ENCODE measurements around the gene RNF212B.
"Not testable (repeated sequence)": the region's sequence is repeated elsewhere in the genome, so short reads cannot be mapped to it uniquely, and the experiment has no call there.

Gene RNF212B, protein sequence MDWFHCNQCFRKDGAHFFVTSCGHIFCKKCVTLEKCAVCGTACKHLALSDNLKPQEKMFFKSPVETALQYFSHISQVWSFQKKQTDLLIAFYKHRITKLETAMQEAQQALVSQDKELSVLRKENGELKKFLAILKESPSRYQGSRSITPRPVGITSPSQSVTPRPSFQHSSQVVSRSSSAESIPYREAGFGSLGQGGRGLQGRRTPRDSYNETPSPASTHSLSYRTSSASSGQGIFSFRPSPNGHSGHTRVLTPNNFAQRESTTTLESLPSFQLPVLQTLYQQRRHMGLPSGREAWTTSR

DNA sequence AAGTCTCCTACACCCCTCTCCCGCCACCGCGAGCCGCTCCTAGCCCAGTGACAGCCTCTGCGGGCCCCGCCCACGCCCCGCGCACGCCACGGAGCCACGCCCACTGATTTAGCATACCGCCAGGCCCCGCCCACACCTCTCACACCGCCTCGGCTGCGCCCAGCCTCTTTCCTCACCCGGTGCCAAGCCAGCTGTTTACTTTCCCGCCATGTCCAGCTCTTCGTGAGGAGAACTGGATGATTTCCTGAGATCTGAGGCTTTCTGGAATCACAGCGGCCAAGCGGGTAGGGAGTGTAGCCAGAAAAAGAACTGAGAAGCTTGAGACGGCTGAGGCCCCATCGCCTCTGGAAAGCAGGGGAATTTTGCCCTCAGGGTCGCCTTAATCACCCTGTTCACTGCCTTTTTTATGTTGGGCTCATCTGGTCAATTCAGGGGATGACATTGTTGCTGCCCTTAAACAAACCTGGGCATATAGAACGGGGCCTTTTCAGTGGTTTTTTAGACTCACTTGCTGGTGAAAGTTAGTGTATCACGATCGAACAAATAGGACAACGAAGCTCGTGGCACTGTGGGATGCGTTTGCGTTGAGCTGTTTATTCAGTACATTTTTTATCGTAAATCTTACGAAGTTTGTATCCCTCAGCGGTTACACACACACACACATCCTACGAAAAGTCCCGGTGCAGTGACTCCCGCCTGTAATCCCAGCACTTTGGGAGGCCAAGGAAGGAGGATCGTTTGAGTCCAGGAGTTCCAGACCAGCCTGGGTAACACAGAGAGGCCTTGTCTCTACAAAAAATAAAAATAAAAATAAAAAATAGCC is at the start of gene RNF212B:
RNF212B (plus strand) TSS at position 165 of the 823 bp plus-strand sequence. CDS start 2,410 bp downstream, outside the sequence.
- H3K9ac ChIP-seq (ENCODE audit: low read length) = no peak within 1 kb of the TSS

DNA sequence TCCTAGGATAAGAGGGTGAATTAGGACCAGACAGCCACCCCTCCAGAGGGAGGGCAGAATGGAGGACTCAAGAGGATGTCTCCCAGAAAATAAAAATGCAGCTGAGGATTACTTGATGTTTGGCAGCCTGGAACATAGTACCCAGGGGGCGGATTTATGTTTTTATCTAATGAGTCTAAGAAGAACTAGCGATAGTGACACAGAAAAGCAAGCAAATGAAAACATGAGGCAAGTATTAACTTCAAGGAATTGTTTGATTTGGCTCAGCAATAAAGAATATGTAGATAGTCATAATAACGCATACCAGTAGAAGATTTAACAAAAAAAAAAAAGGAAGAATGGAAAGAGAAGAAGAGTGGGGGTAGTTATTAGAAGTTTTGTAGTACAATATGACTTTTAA is 44.3 kb upstream of the RNF212B start:
- Histone ChIP-seq H3K4me1 (ENCODE audit: insufficient read depth, low read length) (no peaks in the 10 kb centered on the region), H3K27me3 (ENCODE audit: control insufficient read depth in 1 of 2, insufficient read depth in 2 of 2, low read length in 2 of 2) (no peaks in the 10 kb centered on the region), H3K27ac (ENCODE audit: low read depth, low read length) (no peak overlapping the region), H3K36me3 (ENCODE audit: insufficient read depth, low read length) (no peaks in the 10 kb centered on the region), H3K4me3 (ENCODE audit: low read depth in 1 of 2, low read length in 2 of 2) (no peak overlapping the region), H3K9me3 (ENCODE audit: low read length) (no peaks in the 10 kb centered on the region), H3K9ac (ENCODE audit: low read length) (no peak overlapping the region)

More for the DNA sequence above, at the start of gene RNF212B:
- Histone ChIP-seq H3K27me3 (ENCODE audit: control insufficient read depth in 1 of 2, insufficient read depth in 2 of 2, low read length in 2 of 2) (no peaks in the 10 kb centered on the region), H3K36me3 (ENCODE audit: insufficient read depth, low read length) (no peaks in the 10 kb centered on the region), H3K4me3 (ENCODE audit: low read depth in 1 of 2, low read length in 2 of 2) (peak within 1 kb of the TSS; percentile 41 to 58), H3K4me1 (ENCODE audit: insufficient read depth, low read length) (no peaks in the 10 kb centered on the region), H3K27ac (ENCODE audit: low read depth, low read length) (peak within 1 kb of the TSS; percentile 61), H3K9me3 (ENCODE audit: low read length) (no peaks in the 10 kb centered on the region)

DNA sequence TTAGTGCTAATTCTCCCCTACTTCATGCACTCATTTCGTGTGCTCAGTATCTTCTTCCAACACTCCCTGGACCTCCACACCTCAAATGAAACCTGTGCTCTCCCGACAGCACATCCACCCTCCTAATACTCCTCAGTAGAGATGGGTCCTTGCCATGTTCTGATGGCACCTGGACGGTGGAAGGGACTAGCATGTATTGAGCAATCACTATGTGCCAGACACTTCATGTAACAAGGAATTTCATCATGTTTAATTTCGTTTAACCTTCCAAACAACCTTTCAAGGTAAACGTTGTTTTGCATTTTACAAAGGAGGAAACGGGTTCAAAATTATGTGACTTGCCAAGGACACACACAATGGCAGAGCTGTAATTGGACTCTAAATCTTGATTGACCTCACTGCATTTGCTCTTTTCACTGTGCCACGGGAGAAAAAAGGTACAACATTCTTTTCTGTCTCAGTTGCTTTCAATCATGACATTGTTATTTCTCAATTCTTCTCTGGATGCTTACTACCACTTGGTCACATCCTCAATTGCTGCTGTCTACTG is 42.1 kb upstream of the RNF212B start:
- H3K36me3 ChIP-seq (ENCODE audit: insufficient read depth, low read length) = no peaks in the 10 kb centered on the region
- H3K27me3 ChIP-seq (ENCODE audit: control insufficient read depth in 1 of 2, insufficient read depth in 2 of 2, low read length in 2 of 2) = no peaks in the 10 kb centered on the region
- no peak overlapping the region for H3K27ac ChIP-seq (ENCODE audit: low read depth, low read length)

DNA sequence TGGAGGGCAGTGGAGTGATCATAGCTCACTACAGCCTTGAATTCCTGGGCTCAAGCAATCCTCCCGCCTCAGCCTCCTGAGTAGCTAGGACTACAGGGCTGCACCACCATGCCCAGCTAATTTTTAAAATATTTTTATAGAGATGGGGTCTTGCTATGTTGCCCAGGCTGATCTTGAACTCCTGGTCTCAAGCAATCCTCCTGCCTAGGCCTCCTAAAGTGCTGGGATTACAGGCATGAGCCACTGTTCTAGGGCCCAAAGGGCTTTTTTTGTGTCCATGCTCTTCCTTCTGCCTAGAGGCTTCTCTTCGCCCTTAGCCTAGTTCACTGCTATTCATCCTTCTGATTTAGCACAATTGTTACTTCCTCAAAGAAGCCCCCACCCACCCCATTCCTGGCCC is 41.2 kb upstream of the RNF212B start:
- H3K9me3 ChIP-seq (ENCODE audit: low read length); H3K27ac ChIP-seq (ENCODE audit: low read depth, low read length): not testable (repeated sequence)

More for the DNA sequence above, 42.1 kb upstream of the RNF212B start:
- H3K9me3 ChIP-seq (ENCODE audit: low read length) = no peaks in the 10 kb centered on the region
- no peaks in the 10 kb centered on the region for H3K4me1 ChIP-seq (ENCODE audit: insufficient read depth, low read length)
- no peak overlapping the region for H3K4me3 ChIP-seq (ENCODE audit: low read depth in 1 of 2, low read length in 2 of 2)
- H3K9ac ChIP-seq (ENCODE audit: low read length) = no peak overlapping the region

DNA sequence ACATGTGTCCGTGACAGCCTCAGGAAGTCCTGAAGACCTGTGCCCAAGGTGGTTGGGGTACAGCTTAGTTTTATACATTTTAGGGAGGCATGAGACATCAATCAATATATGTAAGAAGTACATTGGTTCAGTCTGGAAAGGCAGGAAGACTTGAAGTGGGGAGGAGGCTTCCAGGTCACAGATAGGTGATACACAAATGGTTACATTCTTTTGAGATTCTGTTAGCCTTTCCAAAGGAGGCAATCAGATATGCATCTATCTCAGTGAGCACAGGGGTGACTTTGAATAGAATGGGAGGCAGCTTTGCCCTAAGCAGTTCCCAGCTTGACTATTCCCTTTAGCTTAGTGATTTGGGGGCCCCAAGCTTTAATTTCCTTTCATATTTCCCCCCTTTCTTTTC is 38.6 kb upstream of the RNF212B start:
- not testable (repeated sequence) for H3K9ac ChIP-seq (ENCODE audit: low read length)

More for the DNA sequence above, 41.2 kb upstream of the RNF212B start:
- not testable (repeated sequence) for H3K9ac ChIP-seq (ENCODE audit: low read length); H3K36me3 ChIP-seq (ENCODE audit: insufficient read depth, low read length); H3K4me3 ChIP-seq (ENCODE audit: low read depth in 1 of 2, low read length in 2 of 2); H3K27me3 ChIP-seq (ENCODE audit: control insufficient read depth in 1 of 2, insufficient read depth in 2 of 2, low read length in 2 of 2); H3K4me1 ChIP-seq (ENCODE audit: insufficient read depth, low read length)

DNA sequence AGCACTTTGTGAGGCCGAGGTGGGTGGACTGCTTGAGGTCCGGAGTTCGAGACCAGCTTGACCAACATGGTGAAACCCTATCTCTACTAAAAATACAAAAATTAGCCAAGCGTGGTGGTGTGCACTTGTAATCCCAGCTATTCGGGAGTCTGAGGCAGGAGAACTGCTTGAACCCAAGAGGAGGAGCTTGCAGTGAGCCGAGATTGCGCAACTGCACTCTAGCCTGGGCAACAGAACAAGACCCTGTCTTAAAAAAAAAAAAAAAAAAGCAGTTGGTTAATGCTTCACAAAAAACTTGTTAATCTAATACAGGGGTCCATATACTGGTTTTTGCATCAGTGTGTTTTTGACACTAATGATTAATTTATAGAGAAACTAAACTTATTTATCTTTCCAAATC is 35.7 kb upstream of the RNF212B start:
- H3K27me3 ChIP-seq (ENCODE audit: control insufficient read depth in 1 of 2, insufficient read depth in 2 of 2, low read length in 2 of 2) = no peaks in the 10 kb centered on the region
- no peak overlapping the region for H3K27ac ChIP-seq (ENCODE audit: low read depth, low read length)
- no peaks in the 10 kb centered on the region for H3K36me3 ChIP-seq (ENCODE audit: insufficient read depth, low read length)
- H3K4me1 ChIP-seq (ENCODE audit: insufficient read depth, low read length) = no peaks in the 10 kb centered on the region
- H3K9ac ChIP-seq (ENCODE audit: low read length) = no peak overlapping the region
- H3K9me3 ChIP-seq (ENCODE audit: low read length) = no peaks in the 10 kb centered on the region
- H3K4me3 ChIP-seq (ENCODE audit: low read depth in 1 of 2, low read length in 2 of 2) = no peak overlapping the region

More for the DNA sequence above, 38.6 kb upstream of the RNF212B start:
- not testable (repeated sequence) for H3K27ac ChIP-seq (ENCODE audit: low read depth, low read length); H3K27me3 ChIP-seq (ENCODE audit: control insufficient read depth in 1 of 2, insufficient read depth in 2 of 2, low read length in 2 of 2); H3K36me3 ChIP-seq (ENCODE audit: insufficient read depth, low read length); H3K4me1 ChIP-seq (ENCODE audit: insufficient read depth, low read length); H3K9me3 ChIP-seq (ENCODE audit: low read length); H3K4me3 ChIP-seq (ENCODE audit: low read depth in 1 of 2, low read length in 2 of 2)

DNA sequence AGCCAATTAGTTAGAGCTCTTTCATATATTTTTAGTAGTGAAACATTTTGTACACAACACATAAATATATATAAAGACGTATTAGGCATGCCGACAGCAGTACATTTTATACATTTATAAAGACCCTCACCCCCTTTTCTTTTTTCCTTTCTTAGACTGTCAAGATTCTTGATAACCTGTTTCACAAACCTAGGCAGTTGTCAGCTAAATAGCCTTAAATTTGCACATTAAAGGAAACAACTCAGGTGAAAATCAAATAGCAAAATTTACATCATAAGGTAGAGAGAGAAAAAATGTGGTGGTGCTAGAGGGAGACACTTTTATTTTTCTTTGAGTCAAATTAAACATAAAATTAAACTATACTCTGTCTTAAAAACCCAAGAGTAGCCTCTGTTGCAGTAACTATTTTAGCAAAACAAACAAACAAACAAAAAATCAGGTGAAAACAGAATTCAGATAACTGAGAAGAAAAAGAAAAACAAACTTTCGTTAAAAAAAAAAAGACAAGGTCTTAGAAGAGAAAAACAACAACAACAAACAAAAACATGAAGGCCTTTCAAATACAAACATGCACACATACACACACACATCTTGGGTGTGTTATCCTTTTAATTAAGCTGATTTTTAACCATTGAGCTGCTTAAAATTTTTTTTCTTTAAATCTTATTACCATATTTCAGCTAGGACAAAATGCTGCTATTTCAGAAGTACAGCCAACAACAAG is 31.2 kb upstream of the RNF212B start:
- H3K36me3 ChIP-seq (ENCODE audit: insufficient read depth, low read length) = no peaks in the 10 kb centered on the region
- no peak overlapping the region for H3K4me3 ChIP-seq (ENCODE audit: low read depth in 1 of 2, low read length in 2 of 2)
- no peaks in the 10 kb centered on the region for H3K27me3 ChIP-seq (ENCODE audit: control insufficient read depth in 1 of 2, insufficient read depth in 2 of 2, low read length in 2 of 2)
- H3K9ac ChIP-seq (ENCODE audit: low read length) = no peak overlapping the region
- no peak overlapping the region for H3K27ac ChIP-seq (ENCODE audit: low read depth, low read length)
- no peaks in the 10 kb centered on the region for H3K9me3 ChIP-seq (ENCODE audit: low read length)
- H3K4me1 ChIP-seq (ENCODE audit: insufficient read depth, low read length) = no peaks in the 10 kb centered on the region

DNA sequence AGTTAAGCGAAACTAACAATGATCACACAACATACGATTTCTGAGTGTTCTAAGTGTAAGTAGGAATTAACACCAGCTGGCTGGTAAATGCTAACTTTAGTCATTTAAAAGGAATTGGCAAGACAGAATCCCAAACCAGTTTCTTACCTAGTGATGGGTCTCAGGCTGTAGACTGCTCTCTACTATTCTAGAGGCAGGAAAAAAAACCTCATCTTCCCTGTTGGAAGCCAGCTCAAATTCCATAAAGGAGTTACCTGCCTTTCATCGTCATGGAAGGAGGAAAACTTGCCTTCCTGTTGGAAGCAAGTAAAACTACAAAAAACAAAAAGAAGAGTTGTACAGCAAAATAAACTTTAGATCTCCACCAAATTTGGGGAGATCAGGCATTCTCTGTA is 30.6 kb upstream of the RNF212B start:
- no peaks in the 10 kb centered on the region for H3K9me3 ChIP-seq (ENCODE audit: low read length)
- no peaks in the 10 kb centered on the region for H3K4me1 ChIP-seq (ENCODE audit: insufficient read depth, low read length)
- H3K27ac ChIP-seq (ENCODE audit: low read depth, low read length) = no peak overlapping the region
- no peak overlapping the region for H3K9ac ChIP-seq (ENCODE audit: low read length)
- H3K4me3 ChIP-seq (ENCODE audit: low read depth in 1 of 2, low read length in 2 of 2) = no peak overlapping the region
- H3K36me3 ChIP-seq (ENCODE audit: insufficient read depth, low read length) = no peaks in the 10 kb centered on the region
- H3K27me3 ChIP-seq (ENCODE audit: control insufficient read depth in 1 of 2, insufficient read depth in 2 of 2, low read length in 2 of 2) = no peaks in the 10 kb centered on the region

DNA sequence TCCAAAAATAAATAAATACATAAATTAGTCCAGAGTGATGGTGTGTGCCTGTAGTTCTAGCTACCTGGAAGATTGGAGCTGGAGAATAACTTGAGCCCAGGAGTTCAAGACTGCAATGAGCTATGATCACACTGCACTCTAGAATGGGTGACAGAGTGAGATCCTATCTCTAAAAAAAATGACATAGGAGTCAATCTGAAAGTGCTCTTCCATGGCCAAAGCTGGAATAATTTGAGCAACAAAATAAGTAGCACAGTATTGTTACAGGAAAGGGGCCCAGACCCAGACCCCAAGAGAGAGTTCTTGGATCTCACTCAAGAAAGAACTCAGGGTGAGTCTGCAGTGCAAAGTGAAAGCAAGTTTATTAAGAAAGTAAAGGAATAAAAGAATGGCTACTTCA is 29.4 kb upstream of the RNF212B start:
- Histone ChIP-seq H3K4me1 (ENCODE audit: insufficient read depth, low read length) (no peaks in the 10 kb centered on the region), H3K36me3 (ENCODE audit: insufficient read depth, low read length) (no peaks in the 10 kb centered on the region), H3K9ac (ENCODE audit: low read length) (no peak overlapping the region), H3K4me3 (ENCODE audit: low read depth in 1 of 2, low read length in 2 of 2) (no peak overlapping the region), H3K27me3 (ENCODE audit: control insufficient read depth in 1 of 2, insufficient read depth in 2 of 2, low read length in 2 of 2) (no peaks in the 10 kb centered on the region), H3K27ac (ENCODE audit: low read depth, low read length) (no peak overlapping the region), H3K9me3 (ENCODE audit: low read length) (no peaks in the 10 kb centered on the region)

DNA sequence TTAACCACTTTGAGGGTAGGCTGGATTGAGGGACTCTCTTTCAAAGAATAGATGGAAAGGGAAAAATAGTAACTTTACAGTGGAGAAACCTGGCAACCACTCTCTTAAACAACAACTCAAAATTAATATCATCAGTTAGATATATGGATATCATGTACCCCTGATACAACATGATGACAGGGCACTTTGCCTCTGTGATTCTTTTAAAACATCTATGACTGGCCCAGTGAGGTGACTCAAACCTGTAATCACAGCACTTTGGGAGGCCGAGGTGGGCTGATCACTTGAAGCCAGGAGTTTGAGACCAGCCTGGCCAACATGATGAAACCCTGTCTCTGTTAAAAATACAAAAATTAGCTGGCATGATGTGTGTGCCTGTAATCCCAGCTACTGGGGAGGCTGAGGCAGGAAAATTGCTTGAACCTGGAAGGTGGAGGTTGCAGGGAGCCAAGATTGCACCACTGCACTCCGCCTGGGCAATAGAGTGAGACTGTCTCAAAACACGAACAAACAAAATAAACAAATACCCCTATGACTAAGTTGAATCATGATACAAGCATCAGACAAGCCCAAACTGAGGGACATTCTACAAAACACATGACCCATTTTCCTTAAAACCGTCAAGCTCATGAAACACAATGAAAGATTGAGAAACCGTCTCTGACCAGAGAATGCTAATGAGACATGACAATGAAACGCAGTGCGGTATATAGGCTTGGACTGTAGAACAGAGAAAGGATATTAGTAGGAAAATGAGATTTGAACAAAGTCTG is 27.9 kb upstream of the RNF212B start:
- H3K4me3 ChIP-seq (ENCODE audit: low read depth in 1 of 2, low read length in 2 of 2) = no peak overlapping the region
- H3K4me1 ChIP-seq (ENCODE audit: insufficient read depth, low read length) = no peaks in the 10 kb centered on the region
- H3K9me3 ChIP-seq (ENCODE audit: low read length) = no peaks in the 10 kb centered on the region
- no peaks in the 10 kb centered on the region for H3K36me3 ChIP-seq (ENCODE audit: insufficient read depth, low read length)
- H3K27ac ChIP-seq (ENCODE audit: low read depth, low read length) = no peak overlapping the region
- H3K9ac ChIP-seq (ENCODE audit: low read length) = no peak overlapping the region
- H3K27me3 ChIP-seq (ENCODE audit: control insufficient read depth in 1 of 2, insufficient read depth in 2 of 2, low read length in 2 of 2) = no peaks in the 10 kb centered on the region
